Measurements from ENCODE around the gene TBC1D16. TPM values are rescaled to one million over a fixed set of nuclear protein-coding genes. Genes with fewer than 3 reads are reported as not detected.

Gene TBC1D16
- total RNA-seq, 1 experiment from 2014 or later, result 20.3 TPM

DNA sequence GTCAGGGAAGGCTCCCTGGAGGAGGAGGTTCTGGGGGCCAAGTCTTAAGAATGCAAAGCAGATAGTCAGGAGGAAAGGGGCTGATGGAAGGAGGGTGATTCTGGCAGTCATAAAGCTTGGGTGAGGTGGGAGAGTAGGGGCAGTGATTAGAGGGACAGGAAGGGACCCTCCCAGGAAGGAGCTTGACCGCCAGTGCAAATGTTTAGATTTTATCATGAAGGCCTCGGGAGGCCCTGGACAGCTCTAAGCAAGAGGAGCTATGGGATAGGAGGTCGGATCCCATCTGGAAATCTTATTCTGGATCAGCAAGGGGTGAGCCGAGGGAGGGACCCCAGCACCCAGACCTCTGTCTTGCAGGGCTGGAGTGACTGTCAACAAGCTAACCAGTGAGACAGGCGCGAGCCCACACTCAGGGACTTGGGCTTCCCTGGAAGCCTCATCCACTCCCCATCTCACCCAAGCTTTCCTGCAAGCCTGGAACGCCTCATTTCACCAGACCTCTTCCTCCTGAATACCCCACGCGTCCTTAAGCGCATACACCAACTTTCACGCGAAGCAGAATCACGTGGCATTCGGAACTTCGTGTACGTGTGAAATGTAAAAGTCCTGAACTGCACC is 144.4 kb downstream of the TBC1D16 start:
- no peak for DNase-seq (ENCODE audit: low read depth)

GRCh38 chr17:79890706-79891105 is 145.0 kb downstream of the TBC1D16 start:
- DNase-seq (ENCODE audit: low read depth), result no peak

GRCh38 chr17:79888811-79889634 is 146.6 kb downstream of the TBC1D16 start:
- DNase-seq (ENCODE audit: low read depth), result no peak

- no peak for DNase-seq (ENCODE audit: low read depth)
Observed at GRCh38 chr17:79888009-79888540, 147.6 kb downstream of the TBC1D16 start.

- no peak for DNase-seq (ENCODE audit: low read depth)
Observed at GRCh38 chr17:79887451-79887991, 148.2 kb downstream of the TBC1D16 start.

DNA sequence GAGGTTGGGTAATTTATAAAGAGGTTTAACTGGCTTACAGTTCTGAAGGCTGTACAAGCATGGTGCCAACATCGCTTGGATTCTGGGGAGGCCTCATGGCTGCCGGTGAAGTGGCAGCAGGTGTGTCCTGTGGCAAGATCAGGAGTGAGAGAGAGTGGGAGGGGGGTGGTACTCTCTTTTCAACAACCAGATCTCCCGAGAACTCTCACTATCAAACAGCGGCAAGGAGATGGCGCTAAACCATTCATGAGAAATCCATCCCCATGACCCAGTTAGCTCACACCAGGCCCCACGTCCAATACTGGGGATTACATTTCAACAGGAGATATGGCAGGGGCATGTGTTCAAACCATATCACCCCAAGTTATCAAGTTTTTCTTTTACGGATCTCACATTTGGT is 152.5 kb downstream of the TBC1D16 start:
- DNase-seq (ENCODE audit: low read depth), result no peak

Other genes starting within 250 kb of the TBC1D16 start
- 4.5 and 4.9 TPM in 2 replicates for gene CBX8, start 238.8 kb downstream of the TBC1D16 start, total RNA-seq (2014; rRNA removed; shearing (Covaris generic))
- gene CBX4, start 196.4 kb downstream of the TBC1D16 start, total RNA-seq (2014; rRNA removed; shearing (Covaris generic)), result 16.7 and 16.8 TPM in 2 replicates
- gene CCDC40, start 770 bp upstream of the TBC1D16 start, total RNA-seq (2014; rRNA removed; shearing (Covaris generic)), result 1.3 and 1.7 TPM in 2 replicates
- gene GAA, start 65.7 kb upstream of the TBC1D16 start, total RNA-seq (2014; rRNA removed; shearing (Covaris generic)), result 1.5 and 3.1 TPM in 2 replicates
- gene EIF4A3, start 111.3 kb upstream of the TBC1D16 start, total RNA-seq (2014; rRNA removed; shearing (Covaris generic)), result 105 and 186 TPM in 2 replicates
- gene CARD14, start 134.2 kb upstream of the TBC1D16 start, total RNA-seq (2014; rRNA removed; shearing (Covaris generic)), result not detected in 2 replicates
- 2.1 and 2.4 TPM in 2 replicates for gene SGSH, start 184.5 kb upstream of the TBC1D16 start, total RNA-seq (2014; rRNA removed; shearing (Covaris generic))
- 0.69 and 1.9 TPM in 2 replicates for gene SLC26A11, start 184.6 kb upstream of the TBC1D16 start, total RNA-seq (2014; rRNA removed; shearing (Covaris generic))
- 19.0 and 22.2 TPM in 2 replicates for gene RNF213, start 225.0 kb upstream of the TBC1D16 start, total RNA-seq (2014; rRNA removed; shearing (Covaris generic))

Measured in Daoy (cell line).